H1 (cell line): Measurements from ENCODE around the gene AEBP1. TPM values are rescaled to one million over a fixed set of nuclear protein-coding genes. Genes with fewer than 3 reads are reported as not detected.

Source experiments
- CTCF ChIA-PET: fragments of 300-600 bp; sonication (Branson Sonifier 250); formaldehyde crosslinking; loops from one replicate; lab custom pipeline; 2021; ENCODE audit not compliant: partially characterized antibody; lab: Charles Lee
- POLR2A ChIA-PET: fragments of 300-600 bp; sonication (Branson Sonifier 250); formaldehyde crosslinking; loops from one replicate; lab custom pipeline; 2021; ENCODE audit warnings: inconsistent platforms; ENCODE audit not compliant: partially characterized antibody; lab: Charles Lee
- DNase-seq, 2 experiments: peaks; one replicate each; pipeline versions ENCODE4 v3.0.0 to v3.0.0-alpha.2; 2010 to 2022; ENCODE audit warnings: low spot score in 2 of 2, low read depth in 1 of 2, mixed read lengths in 1 of 2
- FAIRE-seq: peaks from 2 replicates; lab custom pipeline; 2011; peaks lifted over from hg19 to GRCh38; lab: Jason Lieb, UNC
- H2AFZ ChIP-seq: 2 replicates; pipeline ENCODE4 v1.8.1; 2012; ENCODE audit warnings: low read length, inconsistent platforms
- H2AK5ac ChIP-seq: 2 replicates; pipeline ENCODE4 v1.6.1; 2013; ENCODE audit warnings: low read depth, low read length
- H2BK120ac ChIP-seq: replicated peaks from 2 replicates; pipeline ENCODE3; 2013; ENCODE audit warnings: low read depth, low read length, inconsistent platforms
- H2BK12ac ChIP-seq: 2 replicates; pipeline ENCODE4 v1.6.1; 2013; ENCODE audit warnings: low read depth, low read length
- H2BK15ac ChIP-seq: 2 replicates; pipeline ENCODE4 v1.6.1; 2013; ENCODE audit warnings: low read length
- H2BK20ac ChIP-seq: 2 replicates; pipeline ENCODE4 v1.6.1; 2013; ENCODE audit warnings: low read length
- H2BK5ac ChIP-seq: 2 replicates; pipeline ENCODE4 v1.6.1; 2013; ENCODE audit warnings: low read depth, low read length
- H3K14ac ChIP-seq: 2 replicates; pipeline ENCODE4 v1.6.1; 2013; ENCODE audit warnings: inconsistent platforms; ENCODE audit not compliant: insufficient read length
- H3K18ac ChIP-seq: 2 replicates; pipeline ENCODE4 v1.6.1; 2013; ENCODE audit warnings: low read length; ENCODE audit errors: extremely low read depth
- H3K23ac ChIP-seq: 2 replicates; pipeline ENCODE4 v1.6.1; 2013; ENCODE audit warnings: inconsistent platforms; ENCODE audit not compliant: insufficient read length
- H3K23me2 ChIP-seq: 2 replicates; pipeline ENCODE4 v1.6.1; 2013; ENCODE audit warnings: low read depth, low read length
- H3K27ac ChIP-seq: 2 replicates; pipeline ENCODE4 v1.6.1; 2011; ENCODE audit warnings: low read depth, low read length, inconsistent platforms
- H3K27me3 ChIP-seq, 4 experiments: replicated peaks in 1 of 4; 1 replicate in 1 of 4; 2 replicates in 3 of 4; pipeline versions ENCODE4 v1.6.1 to v1.8.1; 2011 to 2013; ENCODE audit warnings: low read length in 3 of 4, mild to moderate bottlenecking in 3 of 4, inconsistent platforms in 2 of 4, mixed read lengths in 2 of 4, moderate library complexity in 1 of 4; ENCODE audit not compliant: control insufficient read depth in 3 of 4, insufficient read depth in 3 of 4; ENCODE audit errors: extremely low read depth in 1 of 4
- H3K36me3 ChIP-seq, 4 experiments: 2 replicates each; pipeline versions ENCODE4 v1.6.1 to v1.8.1; 2011 to 2013; ENCODE audit warnings: mild to moderate bottlenecking in 4 of 4, low read length in 3 of 4, moderate library complexity in 2 of 4, control low read depth in 1 of 4, inconsistent platforms in 1 of 4; ENCODE audit not compliant: insufficient read depth in 4 of 4, control insufficient read depth in 2 of 4
- H3K4ac ChIP-seq: replicated peaks from 2 replicates; pipeline ENCODE3; 2013; ENCODE audit warnings: low read length, low read depth, mixed read lengths, inconsistent platforms; ENCODE audit not compliant: insufficient read length
- H3K4me1 ChIP-seq, 4 experiments: replicated peaks in 1 of 4; 1 replicate in 1 of 4; 2 replicates in 3 of 4; pipeline versions ENCODE4 v1.6.1 to v1.8.1; 2011 to 2013; ENCODE audit warnings: low read length in 3 of 4, inconsistent platforms in 2 of 4, mixed read lengths in 1 of 4; ENCODE audit not compliant: insufficient read depth in 4 of 4, control insufficient read depth in 3 of 4
- H3K4me2 ChIP-seq, 2 experiments: 2 replicates each; pipeline versions ENCODE4 v1.6.1 to v1.8.1; 2011 to 2013; ENCODE audit warnings: low read depth in 2 of 2, low read length in 2 of 2, control low read depth in 1 of 2, inconsistent platforms in 1 of 2, mild to moderate bottlenecking in 1 of 2; ENCODE audit not compliant: insufficient read depth in 1 of 2
- H3K4me3 ChIP-seq, 4 experiments: fragments of 200-600, 300-600 bp in 1 of 4; sonication (generic), shearing (Covaris generic), sonication (Bioruptor Twin) in 1 of 4; 2 replicates each; pipeline versions ENCODE4 v1.5.1 to v1.8.1; 2011 to 2016; ENCODE audit warnings: low read length in 4 of 4, low read depth in 3 of 4, control low read depth in 2 of 4, inconsistent platforms in 2 of 4, mild to moderate bottlenecking in 2 of 4, mixed read lengths in 1 of 4, moderate library complexity in 1 of 4; ENCODE audit not compliant: insufficient read depth in 2 of 4; ENCODE audit errors: extremely low read depth in 1 of 4
- H3K56ac ChIP-seq: replicated peaks from 2 replicates; pipeline ENCODE3; 2013; ENCODE audit warnings: low read depth, mild to moderate bottlenecking, mixed read lengths, low read length, inconsistent platforms; ENCODE audit not compliant: insufficient read length
- H3K79me1 ChIP-seq: 2 replicates; pipeline ENCODE4 v1.6.1; 2013; ENCODE audit warnings: low read depth, low read length, control low read depth
- H3K79me2 ChIP-seq, 2 experiments: 2 replicates each; pipeline versions ENCODE4 v1.6.1 to v1.8.1; 2012 to 2013; ENCODE audit warnings: low read length in 2 of 2, mild to moderate bottlenecking in 2 of 2, inconsistent platforms in 1 of 2; ENCODE audit not compliant: insufficient read depth in 2 of 2, control insufficient read depth in 1 of 2
- H3K9ac ChIP-seq, 4 experiments: replicated peaks in 1 of 4; 1 replicate in 1 of 4; 2 replicates in 3 of 4; pipeline versions ENCODE4 v1.6.1 to v1.8.1; 2011 to 2013; ENCODE audit warnings: low read depth in 3 of 4, low read length in 3 of 4, control low read depth in 2 of 4, mild to moderate bottlenecking in 2 of 4, moderate library complexity in 2 of 4, inconsistent platforms in 1 of 4; ENCODE audit errors: extremely low read depth in 1 of 4
- H3K9me3 ChIP-seq, 2 experiments: 2 replicates each; pipeline versions ENCODE4 v1.6.1 to v1.8.1; 2012 to 2013; ENCODE audit warnings: mild to moderate bottlenecking in 2 of 2, moderate library complexity in 2 of 2, control low read depth in 1 of 2, inconsistent platforms in 1 of 2, low read depth in 1 of 2, low read length in 1 of 2, mixed read lengths in 1 of 2; ENCODE audit not compliant: insufficient read depth in 2 of 2
- H4K20me1 ChIP-seq, 2 experiments: replicated peaks in 1 of 2; 2 replicates each; pipeline versions ENCODE3 to v1.8.1; 2011 to 2013; ENCODE audit warnings: inconsistent platforms in 2 of 2, low read length in 2 of 2, mild to moderate bottlenecking in 1 of 2; ENCODE audit not compliant: insufficient read depth in 2 of 2, control insufficient read depth in 1 of 2
- H4K5ac ChIP-seq: 2 replicates; pipeline ENCODE4 v1.6.1; 2013; ENCODE audit warnings: low read length, low read depth, mixed read lengths, inconsistent platforms; ENCODE audit not compliant: insufficient read length
- H4K8ac ChIP-seq: 2 replicates; pipeline ENCODE4 v1.8.0; 2013; ENCODE audit warnings: mild to moderate bottlenecking, moderate library complexity, low read length, inconsistent platforms; ENCODE audit not compliant: insufficient read depth; ENCODE audit errors: extremely low read depth
- H4K91ac ChIP-seq: replicated peaks from 2 replicates; pipeline ENCODE3; 2013; ENCODE audit warnings: low read length, mixed read lengths, inconsistent platforms; ENCODE audit not compliant: insufficient read length
- EZH2 ChIP-seq: fragments of 200-600 bp; sonication (generic); IDR thresholded peaks from 2 replicates; pipeline ENCODE4 v1.7.1; 2012; ENCODE audit warnings: low read depth, mild to moderate bottlenecking, moderate library complexity, low read length, inconsistent platforms; ENCODE audit not compliant: severe bottlenecking
- HDAC2 ChIP-seq, 2 experiments: fragments of 300-600 bp in 1 of 2; sonication (generic) in 1 of 2; IDR thresholded peaks; 2 replicates each; pipeline ENCODE4 v1.6.1; 2011 to 2012; ENCODE audit warnings: low read depth in 2 of 2, low read length in 2 of 2, mild to moderate bottlenecking in 2 of 2, moderate library complexity in 2 of 2, borderline replicate concordance in 1 of 2, inconsistent platforms in 1 of 2
- POLR2AphosphoS5 ChIP-seq: IDR thresholded peaks from 2 replicates; pipeline ENCODE4 v1.6.1; 2011; ENCODE audit warnings: low read depth, low read length
- WGBS, 2 experiments: shearing (Covaris generic) in 1 of 2; methylation state at CpG; one replicate each; pipeline versions ENCODE4 v1.1.6 to v1.1.7; 2013 to 2015; ENCODE audit warnings: low lambda C conversion rate in 2 of 2, mixed read lengths in 2 of 2, inconsistent platforms in 1 of 2, low coverage in 1 of 2, missing lambda C conversion rate in 1 of 2; ENCODE audit not compliant: insufficient replicate concordance in 2 of 2, insufficient coverage in 1 of 2, insufficient read length in 1 of 2; ENCODE audit errors: extremely low coverage in 1 of 2, missing lambda C conversion rate in 1 of 2; 5-methylcytosine and 5-hydroxymethylcytosine counted together
- polyA plus RNA-seq, 7 experiments: library from polyadenylated mRNA; depleted of rRNA in 3 of 7; stranded (reverse) in 5 of 7; unstranded in 2 of 7; fragments of >200 nt in 5 of 7; fragments of 200-250 nt in 2 of 7; gene quantifications; 1 replicate in 5 of 7; 2 replicates in 1 of 7; 4 replicates in 1 of 7; pipeline versions ENCODE4 v1.2.1 to v1.2.3, GENCODE V29; 2011 to 2013; ENCODE audit warnings: missing spikeins in 2 of 7, mixed read lengths in 2 of 7
- total RNA-seq: library from RNA; stranded (reverse); fragmentation: NEBNext Ultra II Directional; extraction: Animal tissue kit (Norgen Biotek cat#: 25700); gene quantifications from 2 replicates; pipeline ENCODE4 v1.2.1, GENCODE V29; 2021

The AEBP1 gene
- total and polyA plus RNA-seq, 2 of the 8 experiments (the other 6 are each of a cell fraction or from before 2014, with no cell fraction given): 10.4 to 41.2 TPM

DNA sequence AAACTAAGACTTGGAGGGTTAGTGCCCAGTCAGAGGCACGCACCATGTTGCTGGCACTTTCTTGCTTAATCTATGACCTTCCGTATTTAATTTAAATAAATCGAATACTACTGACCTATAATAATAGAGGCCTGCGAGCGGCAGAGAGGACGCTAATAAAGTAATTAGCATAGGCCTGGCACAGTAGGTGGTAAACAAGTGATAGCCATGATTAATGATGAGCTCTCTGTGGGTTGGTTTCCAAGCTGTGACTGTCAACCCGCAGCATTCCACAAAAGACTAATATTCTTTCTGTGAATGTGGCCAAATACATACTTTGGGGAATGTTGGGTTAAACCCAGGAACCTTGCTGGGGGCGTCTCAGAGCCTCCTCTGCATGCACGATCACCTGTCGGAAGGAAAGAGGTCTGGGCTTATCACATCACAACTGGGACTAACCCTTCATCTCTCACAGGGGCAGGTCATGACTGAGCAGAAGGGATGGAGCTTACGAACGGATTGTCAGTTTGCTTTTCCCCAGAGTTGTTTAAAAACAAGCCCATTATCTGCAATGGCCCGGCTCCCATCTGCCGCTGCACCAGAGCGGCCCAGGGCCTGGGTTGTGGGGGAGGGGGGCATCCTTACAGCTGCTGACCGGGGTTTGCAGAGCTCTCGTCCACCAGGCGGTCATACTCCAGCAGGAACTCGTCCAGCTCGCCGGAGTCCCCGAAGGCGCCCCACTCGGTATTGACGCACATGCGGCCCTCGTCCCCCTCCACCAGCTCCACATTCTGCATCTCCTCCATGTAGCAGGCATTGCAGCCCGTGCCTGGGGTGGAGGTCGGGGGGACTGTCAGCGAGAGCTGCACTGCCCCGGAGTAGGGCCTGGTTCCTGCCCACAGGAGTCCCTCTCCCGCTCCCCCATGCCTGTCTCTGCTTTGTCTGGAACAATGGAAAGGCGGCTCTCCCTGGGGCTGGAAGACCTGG, 43.2 kb downstream of the AEBP1 start:
- DNase-seq: no peak
- Histone ChIP-seq H3K79me2 (no peaks in the 10 kb centered on the region), H3K4me3 (no peak overlapping the region), H3K4me2 (peak overlapping the region in 1 of 2 experiments; percentile 67; a peak in 2 of 4 replicates), H3K79me1 (no peaks in the 10 kb centered on the region), H3K4me1 (peaks cover 0 to 20% (median 8%) of the 10 kb centered on the region in 4 experiments; a peak in 4 of 7 replicates), H2BK5ac (no peak overlapping the region), H2AK5ac (no peak overlapping the region), H2BK20ac (no peak overlapping the region), H2AFZ (no peak overlapping the region), H3K27ac (no peak overlapping the region), H3K56ac (no peak overlapping the region), H2BK12ac (no peak overlapping the region; the same call in 1 of the 2 replicates), H3K36me3 (no peaks in the 10 kb centered on the region), H3K4ac (no peak overlapping the region), H3K9me3 (no peaks in the 10 kb centered on the region), H3K23ac (no peak overlapping the region), H4K20me1 (no peaks in the 10 kb centered on the region), H3K27me3 (peaks cover 13 to 27% (median 22%) of the 10 kb centered on the region in 4 experiments), H2BK15ac (no peak overlapping the region), H2BK120ac (no peak overlapping the region), H4K5ac (no peak overlapping the region), H3K18ac (no peak overlapping the region), H4K8ac (no peak overlapping the region), H3K9ac (no peak overlapping the region), H3K14ac (no peak overlapping the region), H4K91ac (peak overlapping the region; percentile 70), H3K23me2 (peaks cover 8% of the 10 kb centered on the region; the same call in 1 of the 2 replicates)
- WGBS, 2 experiments: 87% methylated on average over 33 of the region's 33 CpGs; no CpG with 5 or more reads in 1 of the 2 experiments
- ChIA-PET CTCF (interaction anchor here (0.5 to 3.1 kb wide), 19 partner anchors 9 to 131 kb away, joined by 3 to 21 read pairs (median 4); no protein-coding TSS in a partner anchor), POLR2A (interaction anchor here (0.5 to 1.8 kb wide), 10 partner anchors 9 to 781 kb away, joined by 3 to 10 read pairs (median 4); partner anchors contain the start of gene POLD2)
- FAIRE-seq: no peak
- TF ChIP-seq HDAC2 (IDR thresholded peaks at IDR 0.05; ENCODE audit: borderline replicate concordance in 1 of 2, low read depth in 2 of 2, low read length in 2 of 2) (no peak), POLR2AphosphoS5 (no peak), EZH2 (no peak)
